K562 (cell line): ENCODE measurements around the gene C1D. TPM values are rescaled to one million over a fixed set of nuclear protein-coding genes. Genes with fewer than 3 reads are reported as not detected.

Experiments used
- ATAC-seq: fragments of 200-7000 bp; cut with Tn5 transposase; 3 replicates; pipeline ENCODE4 v1.9.1; 2020; ENCODE audit warnings: moderate library complexity
- BruUV-seq: library from RNA; stranded (reverse); fragments of 400-500 nt; replicated peaks from 2 replicates; lab custom pipeline; 2021; lab: Mats Ljungman, UMichigan
- CTCF ChIA-PET: fragments of 300-600 bp; formaldehyde crosslinking; extraction: SDS; loops from one replicate; lab custom pipeline; 2021; ENCODE audit warnings: low intra/inter-chr PET ratio; lab: Yijun Ruan, JAX
- POLR2A ChIA-PET: fragments of 300-600, 350-650 bp; sonication (Branson Sonifier 250); formaldehyde crosslinking; extraction: SDS; loops from one replicate; lab custom pipeline; 2021; ENCODE audit warnings: antibody characterized with exemption, inconsistent platforms; lab: Yijun Ruan, JAX
- DNase-seq, 4 experiments: peaks; one replicate each; pipeline versions ENCODE4 v3.0.0 to v3.0.0-alpha.2; 2011 to 2018; ENCODE audit warnings: low spot score in 3 of 4, mixed read lengths in 3 of 4; ENCODE audit errors: extremely low read depth in 1 of 4
- FAIRE-seq: peaks from 2 replicates; lab custom pipeline; 2011; peaks lifted over from hg19 to GRCh38; lab: Jason Lieb, UNC
- H2AFZ ChIP-seq: 2 replicates; pipeline ENCODE4 v1.6.0; 2011; ENCODE audit warnings: low read depth, low read length, control low read depth, inconsistent platforms
- H3K27ac ChIP-seq: fragments of 200-600 bp; 3 replicates; pipeline ENCODE4 v1.8.0; 2011; ENCODE audit warnings: low read depth, mild to moderate bottlenecking, control low read depth, inconsistent platforms, low read length, moderate library complexity, mixed read lengths; ENCODE audit errors: extremely low read depth
- H3K27me3 ChIP-seq, 2 experiments: fragments of 300-600 bp in 1 of 2; 2 replicates in 1 of 2; 3 replicates in 1 of 2; pipeline versions ENCODE4 v1.6.0 to v1.8.0; 2011; ENCODE audit warnings: inconsistent platforms in 2 of 2, low read length in 2 of 2, mild to moderate bottlenecking in 1 of 2, mixed read lengths in 1 of 2, moderate library complexity in 1 of 2; ENCODE audit not compliant: control insufficient read depth in 2 of 2, insufficient read depth in 2 of 2
- H3K36me3 ChIP-seq: fragments of 300-600 bp; 3 replicates; pipeline ENCODE4 v1.8.0; 2011; ENCODE audit warnings: mild to moderate bottlenecking, low read length, inconsistent platforms; ENCODE audit not compliant: control insufficient read depth, insufficient read depth
- H3K4me1 ChIP-seq, 2 experiments: fragments of 200-600 bp in 1 of 2; replicated peaks in 1 of 2; 2 replicates in 1 of 2; 3 replicates in 1 of 2; pipeline versions ENCODE4 v1.5.1 to v1.8.0; 2011; ENCODE audit warnings: inconsistent platforms in 2 of 2, low read length in 2 of 2, mild to moderate bottlenecking in 1 of 2, mixed read lengths in 1 of 2, moderate library complexity in 1 of 2; ENCODE audit not compliant: control insufficient read depth in 2 of 2, insufficient read depth in 2 of 2
- H3K4me2 ChIP-seq: 2 replicates; pipeline ENCODE4 v1.6.1; 2011; ENCODE audit warnings: low read length, control low read depth, inconsistent platforms, mixed read lengths; ENCODE audit not compliant: insufficient read depth
- H3K4me3 ChIP-seq: fragments of 200-600 bp; sonication (generic), shearing (Covaris generic); 2 replicates; pipeline ENCODE4 v1.5.1; 2016; ENCODE audit warnings: control low read depth, inconsistent platforms
- H3K79me2 ChIP-seq: fragments of 200-600 bp; 3 replicates; pipeline ENCODE4 v1.8.0; 2011; ENCODE audit warnings: low read length, inconsistent platforms; ENCODE audit not compliant: control insufficient read depth, insufficient read depth
- H3K9ac ChIP-seq, 2 experiments: 2 replicates each; pipeline versions ENCODE4 v1.6.0 to v1.6.1; 2011; ENCODE audit warnings: low read depth in 2 of 2, low read length in 2 of 2, control low read depth in 1 of 2, inconsistent platforms in 1 of 2, mild to moderate bottlenecking in 1 of 2, mixed read lengths in 1 of 2; ENCODE audit not compliant: insufficient read depth in 1 of 2
- H3K9me1 ChIP-seq: one replicate; pipeline ENCODE4 v1.6.0; 2011; ENCODE audit warnings: inconsistent platforms, mild to moderate bottlenecking, low read length, moderate library complexity; ENCODE audit not compliant: control insufficient read depth, insufficient read depth
- H3K9me3 ChIP-seq: replicated peaks from 2 replicates; pipeline ENCODE4 v1.5.1; 2011; ENCODE audit warnings: low read depth, low read length, inconsistent platforms; ENCODE audit not compliant: control insufficient read depth, insufficient read depth
- H4K20me1 ChIP-seq: replicated peaks from 2 replicates; pipeline ENCODE4 v1.6.1; 2011; ENCODE audit warnings: low read length, inconsistent platforms, mixed read lengths; ENCODE audit not compliant: control insufficient read depth, insufficient read depth
- CREB1 ChIP-seq, 2 experiments: sonication (generic) in 1 of 2; formaldehyde crosslinking in 1 of 2; IDR thresholded peaks; 2 replicates each; pipeline versions ENCODE4 v1.6.1 to v1.8.0; 2012 to 2022; ENCODE audit warnings: inconsistent platforms in 1 of 2, mild to moderate bottlenecking in 1 of 2, missing genetic modification reagents in 1 of 2, moderate library complexity in 1 of 2
- DIDO1 ChIP-seq: fragments of 450-650 bp; IDR thresholded peaks from 2 replicates; pipeline ENCODE4 v1.6.1; 2016; ENCODE audit warnings: low read depth, missing biosample characterization, missing genetic modification characterization
- ELF2 ChIP-seq: fragments of 250-450 bp; sonication (Bioruptor Pico); IDR thresholded peaks from 2 replicates; pipeline ENCODE4 v1.5.0; 2021; ENCODE audit warnings: mild to moderate bottlenecking
- KDM1A ChIP-seq, 2 experiments: fragments of 450-650 bp; IDR thresholded peaks; 2 replicates each; pipeline ENCODE4 v1.6.1; 2016; ENCODE audit warnings: mild to moderate bottlenecking in 2 of 2
- KLF10 ChIP-seq: fragments of 250-450 bp; sonication (Bioruptor Pico); IDR thresholded peaks from 2 replicates; pipeline ENCODE4 v1.6.1; 2021; ENCODE audit warnings: matching md5 sums
- LCOR ChIP-seq: sonication (generic); formaldehyde crosslinking; IDR thresholded peaks from 2 replicates; pipeline ENCODE4 v1.8.0; 2022; ENCODE audit warnings: mild to moderate bottlenecking, missing genetic modification reagents
- MITF ChIP-seq: IDR thresholded peaks from 2 replicates; pipeline ENCODE4 v1.6.1; 2014; ENCODE audit warnings: antibody characterized with exemption
- NFXL1 ChIP-seq: fragments of 450-650 bp; formaldehyde crosslinking; IDR thresholded peaks from 2 replicates; pipeline ENCODE4 v1.4.0; 2021; ENCODE audit warnings: mild to moderate bottlenecking
- SAFB ChIP-seq: fragments of 200-400 bp; formaldehyde crosslinking; IDR thresholded peaks from 2 replicates; pipeline ENCODE4 v1.6.1; 2017; ENCODE audit warnings: low read depth, low read length, borderline replicate concordance
- SNRNP70 ChIP-seq: fragments of 200-400 bp; formaldehyde crosslinking; optimal IDR thresholded peaks from 2 replicates; pipeline ENCODE3; 2017; ENCODE audit warnings: low read depth, low read length
- TEAD4 ChIP-seq, 2 experiments: sonication (generic) in 1 of 2; formaldehyde crosslinking in 1 of 2; IDR thresholded peaks; 2 replicates each; pipeline versions ENCODE4 v1.6.1 to v1.8.0; 2012 to 2022; ENCODE audit warnings: borderline replicate concordance in 1 of 2, inconsistent platforms in 1 of 2, low read length in 1 of 2, mild to moderate bottlenecking in 1 of 2, missing genetic modification reagents in 1 of 2
- XRCC5 ChIP-seq: fragments of 200-400 bp; formaldehyde crosslinking; IDR thresholded peaks from 2 replicates; pipeline ENCODE4 v1.6.1; 2017; ENCODE audit warnings: low read depth, mild to moderate bottlenecking, low read length
- ZNF561 ChIP-seq: fragments of 450-650 bp; formaldehyde crosslinking; conservative IDR thresholded peaks from 2 replicates; pipeline ENCODE4 v1.4.0; 2020; ENCODE audit warnings: mild to moderate bottlenecking, moderate library complexity
- WGBS: fragments of 100-300 bp; shearing (Covaris generic); methylation state at CpG from one replicate; pipeline ENCODE4 v1.1.6; 2016; ENCODE audit warnings: low coverage, mixed read lengths; ENCODE audit not compliant: insufficient coverage; ENCODE audit errors: missing lambda C conversion rate; 5-methylcytosine and 5-hydroxymethylcytosine counted together
- in situ Hi-C: fragments of 300-500 bp; cut with MboI; formaldehyde crosslinking; loops from 4 replicates; pipeline ENCODE4 v1.15.0; 2018; ENCODE audit warnings: inconsistent platforms, mixed read lengths
- intact Hi-C: fragments of 100-400 bp; cut with micrococcal nuclease; formaldehyde crosslinking; loops from 2 replicates; pipeline ENCODE4 v1.14.2; 2022
- polyA plus RNA-seq, 8 experiments: library from polyadenylated mRNA; depleted of rRNA in 4 of 8; stranded (reverse) in 5 of 8; unstranded in 3 of 8; fragments of >200 nt; fragmentation: Nextera tagmentation in 2 of 8; fragmentation: Illumina TruSeq in 1 of 8; extraction: Ambion mirVana in 2 of 8; extraction: Trizol in 1 of 8; gene quantifications; 2 replicates each; pipeline versions ENCODE4 v1.2.1 to v1.2.3, GENCODE V29; 2011 to 2014; ENCODE audit warnings: inconsistent platforms in 1 of 8, missing spikeins in 1 of 8
- total RNA-seq, 7 experiments: library from RNA; depleted of rRNA in 6 of 7; stranded (reverse); fragments of >200 nt in 6 of 7; fragmentation: Illumina TruSeq in 2 of 7; extraction: Trizol in 2 of 7; gene quantifications; 2 replicates each; pipeline versions ENCODE4 v1.2.1 to v1.2.3, GENCODE V29; 2011 to 2021; ENCODE audit warnings: low replicate concordance in 1 of 7
- TF ChIP-seq, protein P1 (sequence below): sonication (generic); formaldehyde crosslinking; IDR thresholded peaks from 2 replicates; pipeline ENCODE4 v1.8.0; 2022; ENCODE audit warnings: missing genetic modification reagents, mild to moderate bottlenecking, borderline replicate concordance
- TF ChIP-seq, protein P2 (sequence below): sonication (generic); formaldehyde crosslinking; IDR thresholded peaks from 2 replicates; pipeline ENCODE4 v1.8.0; 2022; ENCODE audit warnings: mild to moderate bottlenecking, missing genetic modification reagents

The C1D gene
- total and polyA plus RNA-seq, 9 of the 15 experiments (the other 6 are each of a cell fraction or from before 2014, with no cell fraction given) = 33.2 to 123 (median 56.5) TPM

GRCh38 chr2:68100189-68100588 is 37.4 kb upstream of the C1D start:
- ChIA-PET POLR2A (no interaction called here), CTCF (no interaction called here)
- peak; percentile 15 for FAIRE-seq
- H3K27me3 ChIP-seq = no peaks in the 10 kb centered on the region
- peak; percentile 48; the same call in 2 of the 3 replicates for ATAC-seq
- peak in 2 of 4 experiments; percentile 26 to 59 for DNase-seq
- no peak overlapping the region for H3K27ac ChIP-seq
- no peak overlapping the region for H3K4me3 ChIP-seq
- in situ Hi-C loops (no loop called here), intact Hi-C loops (no loop called here)
- H3K9me1 ChIP-seq = no peaks in the 10 kb centered on the region
- no peaks in the 10 kb centered on the region for H3K79me2 ChIP-seq
- H3K36me3 ChIP-seq = no peaks in the 10 kb centered on the region
- BruUV-seq = no TSS peak
- no peak overlapping the region for H3K4me2 ChIP-seq
- H4K20me1 ChIP-seq = no peaks in the 10 kb centered on the region
- 0% methylated on average over 1 of the region's 1 CpG for WGBS
- no peak overlapping the region for H2AFZ ChIP-seq
- H3K9ac ChIP-seq = no peak overlapping the region
- no peaks in the 10 kb centered on the region for H3K9me3 ChIP-seq
- peaks cover 0 to 30% of the 10 kb centered on the region in 2 experiments; a peak in 3 of 5 replicates for H3K4me1 ChIP-seq
- TF ChIP-seq NFXL1 (CRISPR knock-in tag) = no peak
- TF ChIP-seq MITF = no peak
- TF ChIP-seq, protein P1, sequence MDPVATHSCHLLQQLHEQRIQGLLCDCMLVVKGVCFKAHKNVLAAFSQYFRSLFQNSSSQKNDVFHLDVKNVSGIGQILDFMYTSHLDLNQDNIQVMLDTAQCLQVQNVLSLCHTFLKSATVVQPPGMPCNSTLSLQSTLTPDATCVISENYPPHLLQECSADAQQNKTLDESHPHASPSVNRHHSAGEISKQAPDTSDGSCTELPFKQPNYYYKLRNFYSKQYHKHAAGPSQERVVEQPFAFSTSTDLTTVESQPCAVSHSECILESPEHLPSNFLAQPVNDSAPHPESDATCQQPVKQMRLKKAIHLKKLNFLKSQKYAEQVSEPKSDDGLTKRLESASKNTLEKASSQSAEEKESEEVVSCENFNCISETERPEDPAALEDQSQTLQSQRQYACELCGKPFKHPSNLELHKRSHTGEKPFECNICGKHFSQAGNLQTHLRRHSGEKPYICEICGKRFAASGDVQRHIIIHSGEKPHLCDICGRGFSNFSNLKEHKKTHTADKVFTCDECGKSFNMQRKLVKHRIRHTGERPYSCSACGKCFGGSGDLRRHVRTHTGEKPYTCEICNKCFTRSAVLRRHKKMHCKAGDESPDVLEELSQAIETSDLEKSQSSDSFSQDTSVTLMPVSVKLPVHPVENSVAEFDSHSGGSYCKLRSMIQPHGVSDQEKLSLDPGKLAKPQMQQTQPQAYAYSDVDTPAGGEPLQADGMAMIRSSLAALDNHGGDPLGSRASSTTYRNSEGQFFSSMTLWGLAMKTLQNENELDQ (CRISPR knock-in tag) = no peak
- no peak for TF ChIP-seq ZNF561
- TF ChIP-seq XRCC5 = no peak
- TF ChIP-seq, protein P2, sequence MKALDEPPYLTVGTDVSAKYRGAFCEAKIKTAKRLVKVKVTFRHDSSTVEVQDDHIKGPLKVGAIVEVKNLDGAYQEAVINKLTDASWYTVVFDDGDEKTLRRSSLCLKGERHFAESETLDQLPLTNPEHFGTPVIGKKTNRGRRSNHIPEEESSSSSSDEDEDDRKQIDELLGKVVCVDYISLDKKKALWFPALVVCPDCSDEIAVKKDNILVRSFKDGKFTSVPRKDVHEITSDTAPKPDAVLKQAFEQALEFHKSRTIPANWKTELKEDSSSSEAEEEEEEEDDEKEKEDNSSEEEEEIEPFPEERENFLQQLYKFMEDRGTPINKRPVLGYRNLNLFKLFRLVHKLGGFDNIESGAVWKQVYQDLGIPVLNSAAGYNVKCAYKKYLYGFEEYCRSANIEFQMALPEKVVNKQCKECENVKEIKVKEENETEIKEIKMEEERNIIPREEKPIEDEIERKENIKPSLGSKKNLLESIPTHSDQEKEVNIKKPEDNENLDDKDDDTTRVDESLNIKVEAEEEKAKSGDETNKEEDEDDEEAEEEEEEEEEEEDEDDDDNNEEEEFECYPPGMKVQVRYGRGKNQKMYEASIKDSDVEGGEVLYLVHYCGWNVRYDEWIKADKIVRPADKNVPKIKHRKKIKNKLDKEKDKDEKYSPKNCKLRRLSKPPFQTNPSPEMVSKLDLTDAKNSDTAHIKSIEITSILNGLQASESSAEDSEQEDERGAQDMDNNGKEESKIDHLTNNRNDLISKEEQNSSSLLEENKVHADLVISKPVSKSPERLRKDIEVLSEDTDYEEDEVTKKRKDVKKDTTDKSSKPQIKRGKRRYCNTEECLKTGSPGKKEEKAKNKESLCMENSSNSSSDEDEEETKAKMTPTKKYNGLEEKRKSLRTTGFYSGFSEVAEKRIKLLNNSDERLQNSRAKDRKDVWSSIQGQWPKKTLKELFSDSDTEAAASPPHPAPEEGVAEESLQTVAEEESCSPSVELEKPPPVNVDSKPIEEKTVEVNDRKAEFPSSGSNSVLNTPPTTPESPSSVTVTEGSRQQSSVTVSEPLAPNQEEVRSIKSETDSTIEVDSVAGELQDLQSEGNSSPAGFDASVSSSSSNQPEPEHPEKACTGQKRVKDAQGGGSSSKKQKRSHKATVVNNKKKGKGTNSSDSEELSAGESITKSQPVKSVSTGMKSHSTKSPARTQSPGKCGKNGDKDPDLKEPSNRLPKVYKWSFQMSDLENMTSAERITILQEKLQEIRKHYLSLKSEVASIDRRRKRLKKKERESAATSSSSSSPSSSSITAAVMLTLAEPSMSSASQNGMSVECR (CRISPR knock-in tag) = no peak
- TF ChIP-seq SAFB = no peak
- TF ChIP-seq CREB1 (IDR thresholded peaks at IDR 0.05) = no peak
- no peak for TF ChIP-seq CREB1 (CRISPR knock-in tag; IDR thresholded peaks at IDR 0.05)
- peak; percentile 63 for TF ChIP-seq TEAD4 (IDR thresholded peaks at IDR 0.05; ENCODE audit: low read length)
- TF ChIP-seq TEAD4 (CRISPR knock-in tag; IDR thresholded peaks at IDR 0.05; ENCODE audit: borderline replicate concordance) = no peak
- no peak for TF ChIP-seq SNRNP70
- no peak for TF ChIP-seq KLF10 (CRISPR knock-in tag)
- no peak for TF ChIP-seq ELF2 (CRISPR knock-in tag)
- TF ChIP-seq DIDO1 = no peak
- TF ChIP-seq KDM1A (IDR thresholded peaks at IDR 0.05) = 0 out of 4 replicates have a peak, but pooled peaks of 1 of the 2 experiments have one; percentile 27
- TF ChIP-seq LCOR (CRISPR knock-in tag) = peak; percentile 72; the same call in 1 of the 2 replicates
